HepG2 (cell line): ENCODE data around the gene ZNF616. TPM values are rescaled to one million over a fixed set of nuclear protein-coding genes. Genes with fewer than 3 reads are reported as not detected.
A peak's percentile ranks its signal among the peaks of the same experiment; 100 is the strongest.

Experiments used
- KLF15 ChIP-seq: sonication (generic); formaldehyde crosslinking; IDR thresholded peaks from 2 replicates; pipeline ENCODE4 v1.8.1; 2023; ENCODE audit warnings: borderline replicate concordance, mild to moderate bottlenecking, inconsistent platforms, missing genetic modification reagents, mixed read lengths
- MLLT10 ChIP-seq: sonication (generic); formaldehyde crosslinking; IDR thresholded peaks from 2 replicates; pipeline ENCODE4 v1.4.0; 2020; ENCODE audit warnings: missing genetic modification reagents
- NFE2 ChIP-seq: sonication (generic); formaldehyde crosslinking; IDR thresholded peaks from 2 replicates; pipeline ENCODE4 v1.4.0; 2020; ENCODE audit warnings: missing genetic modification reagents
- POGZ ChIP-seq: sonication (generic); formaldehyde crosslinking; IDR thresholded peaks from 2 replicates; pipeline ENCODE4 v1.4.0; 2020; ENCODE audit warnings: mild to moderate bottlenecking, missing genetic modification reagents
- RFX5 ChIP-seq: IDR thresholded peaks from 2 replicates; pipeline ENCODE4 v1.6.1; 2011; ENCODE audit warnings: low read depth, low read length, improper control_type of control experiment
- RFXANK ChIP-seq: IDR thresholded peaks from 2 replicates; pipeline ENCODE4 v1.6.1; 2016
- SATB2 ChIP-seq: sonication (generic); formaldehyde crosslinking; IDR thresholded peaks from 2 replicates; pipeline ENCODE4 v1.5.0; 2020; ENCODE audit warnings: missing genetic modification reagents
- SRY ChIP-seq: sonication (generic); formaldehyde crosslinking; IDR thresholded peaks from 2 replicates; pipeline ENCODE4 v1.8.0; 2022; ENCODE audit warnings: mild to moderate bottlenecking, missing genetic modification reagents
- THYN1 ChIP-seq: sonication (generic); formaldehyde crosslinking; IDR thresholded peaks from 2 replicates; pipeline ENCODE4 v1.8.1; 2023; ENCODE audit warnings: low read depth, mild to moderate bottlenecking, moderate library complexity, missing genetic modification reagents, borderline replicate concordance
- ZBTB7A ChIP-seq: sonication (generic); formaldehyde crosslinking; IDR thresholded peaks from 2 replicates; pipeline ENCODE4 v1.8.0; 2022; ENCODE audit warnings: mild to moderate bottlenecking, missing genetic modification reagents
- ZFP41 ChIP-seq: sonication (generic); formaldehyde crosslinking; IDR thresholded peaks from 2 replicates; pipeline ENCODE4 v1.4.0; 2020; ENCODE audit warnings: mild to moderate bottlenecking, missing genetic modification reagents, borderline replicate concordance
- ZFX ChIP-seq: sonication (generic); formaldehyde crosslinking; IDR thresholded peaks from 2 replicates; pipeline ENCODE4 v1.4.0; 2020; ENCODE audit warnings: mild to moderate bottlenecking, low read depth, missing genetic modification reagents, moderate library complexity
- ZMYM3 ChIP-seq: sonication (generic); formaldehyde crosslinking; IDR thresholded peaks from 2 replicates; pipeline ENCODE4 v1.5.1; 2020; ENCODE audit warnings: mild to moderate bottlenecking, missing genetic modification reagents
- ZNF205 ChIP-seq: IDR thresholded peaks from 2 replicates; pipeline ENCODE4 v1.6.1; 2018; ENCODE audit warnings: missing biosample characterization, missing genetic modification reagents
- ZNF33B ChIP-seq: sonication (generic); formaldehyde crosslinking; IDR thresholded peaks from 2 replicates; pipeline ENCODE4 v1.5.1; 2020; ENCODE audit warnings: mild to moderate bottlenecking, missing genetic modification reagents
- ZNF839 ChIP-seq: sonication (generic); formaldehyde crosslinking; IDR thresholded peaks from 2 replicates; pipeline ENCODE4 v1.4.0; 2020; ENCODE audit warnings: missing genetic modification reagents, mild to moderate bottlenecking, borderline replicate concordance
- polyA plus RNA-seq, 8 experiments: library from polyadenylated mRNA; depleted of rRNA in 3 of 8; stranded (reverse) in 7 of 8; unstranded in 1 of 8; fragments of >200 nt; fragmentation: Illumina TruSeq in 4 of 8; extraction: Trizol in 4 of 8; gene quantifications; 2 replicates each; pipeline versions ENCODE4 v1.2.1 to v1.2.3, GENCODE V29; 2011 to 2016; ENCODE audit warnings: low read depth in 4 of 8, missing spikeins in 1 of 8, mixed read lengths in 1 of 8; ENCODE audit not compliant: insufficient read depth in 1 of 8
- total RNA-seq, 5 experiments: library from RNA; depleted of rRNA; stranded (reverse); fragments of >200 nt; fragmentation: Illumina TruSeq; extraction: Trizol; gene quantifications; 2 replicates each; pipeline ENCODE4 v1.2.3, GENCODE V29; 2016; ENCODE audit warnings: low read depth in 1 of 5
- TF ChIP-seq, protein P1 (sequence below): sonication (generic); formaldehyde crosslinking; IDR thresholded peaks from 2 replicates; pipeline ENCODE4 v1.8.1; 2023; ENCODE audit warnings: mild to moderate bottlenecking, missing genetic modification reagents
- TF ChIP-seq, protein P2 (sequence below): sonication (generic); formaldehyde crosslinking; IDR thresholded peaks from 2 replicates; pipeline ENCODE4 v1.8.0; 2022; ENCODE audit warnings: missing genetic modification reagents, mild to moderate bottlenecking, borderline replicate concordance
- TF ChIP-seq, protein P3 (sequence below): sonication (generic); formaldehyde crosslinking; IDR thresholded peaks from 2 replicates; pipeline ENCODE4 v1.4.0; 2020; ENCODE audit warnings: low read depth, mild to moderate bottlenecking, missing genetic modification reagents
- TF ChIP-seq, protein P4 (sequence below): IDR thresholded peaks from 2 replicates; pipeline ENCODE4 v1.6.1; 2016; ENCODE audit warnings: missing biosample characterization, missing genetic modification reagents, low read depth
- TF ChIP-seq, protein P5 (sequence below): sonication (generic); formaldehyde crosslinking; IDR thresholded peaks from 2 replicates; pipeline ENCODE4 v1.8.0; 2022; ENCODE audit warnings: low read depth, missing genetic modification reagents
- TF ChIP-seq, protein P6 (sequence below): IDR thresholded peaks from 2 replicates; pipeline ENCODE4 v1.6.1; 2016; ENCODE audit warnings: missing genetic modification reagents, missing compliant biosample characterization

ZNF616 gene
- total and polyA plus RNA-seq, 2 of the 13 experiments (the other 11 are each of a cell fraction or from before 2014, with no cell fraction given), result 2.2 to 10.4 TPM

DNA sequence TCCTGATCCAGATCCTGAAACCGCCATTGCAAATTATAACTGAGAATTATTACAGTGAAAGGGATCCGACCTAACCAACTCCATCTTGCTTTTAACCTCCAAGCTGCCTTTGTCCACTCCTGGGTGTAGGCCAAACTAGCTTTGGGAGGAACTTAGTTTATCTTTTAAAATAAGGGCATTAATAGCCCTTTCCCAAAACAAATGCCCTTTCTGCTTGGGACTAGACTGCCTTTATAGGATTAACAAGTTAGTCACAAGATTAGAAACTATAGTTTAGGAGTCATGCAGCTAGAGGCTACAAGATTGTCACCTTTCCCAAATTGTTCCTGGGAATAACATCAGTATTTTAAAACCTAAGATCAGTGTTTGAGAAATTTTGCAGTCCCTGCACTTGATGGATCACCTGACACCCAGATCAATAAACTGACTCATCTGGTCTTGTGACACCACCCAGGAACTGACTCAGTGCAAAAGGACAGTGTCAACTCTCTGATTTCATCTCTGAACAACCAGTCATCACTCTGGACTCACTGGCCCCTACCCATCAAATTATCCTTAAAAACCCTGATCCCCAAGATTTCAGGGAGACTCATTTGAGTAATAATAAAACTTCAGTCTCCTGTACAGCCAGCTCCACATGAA, 40.1 kb downstream of the ZNF616 start (continued):
- TF ChIP-seq, protein P1, sequence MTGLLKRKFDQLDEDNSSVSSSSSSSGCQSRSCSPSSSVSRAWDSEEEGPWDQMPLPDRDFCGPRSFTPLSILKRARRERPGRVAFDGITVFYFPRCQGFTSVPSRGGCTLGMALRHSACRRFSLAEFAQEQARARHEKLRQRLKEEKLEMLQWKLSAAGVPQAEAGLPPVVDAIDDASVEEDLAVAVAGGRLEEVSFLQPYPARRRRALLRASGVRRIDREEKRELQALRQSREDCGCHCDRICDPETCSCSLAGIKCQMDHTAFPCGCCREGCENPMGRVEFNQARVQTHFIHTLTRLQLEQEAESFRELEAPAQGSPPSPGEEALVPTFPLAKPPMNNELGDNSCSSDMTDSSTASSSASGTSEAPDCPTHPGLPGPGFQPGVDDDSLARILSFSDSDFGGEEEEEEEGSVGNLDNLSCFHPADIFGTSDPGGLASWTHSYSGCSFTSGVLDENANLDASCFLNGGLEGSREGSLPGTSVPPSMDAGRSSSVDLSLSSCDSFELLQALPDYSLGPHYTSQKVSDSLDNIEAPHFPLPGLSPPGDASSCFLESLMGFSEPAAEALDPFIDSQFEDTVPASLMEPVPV (CRISPR knock-in tag), result no peak
- TF ChIP-seq KLF15 (CRISPR knock-in tag), result no peak
- no peak for TF ChIP-seq SATB2
- no peak for TF ChIP-seq SRY (CRISPR knock-in tag)
- TF ChIP-seq THYN1 (CRISPR knock-in tag), result no peak
- TF ChIP-seq, protein P2, sequence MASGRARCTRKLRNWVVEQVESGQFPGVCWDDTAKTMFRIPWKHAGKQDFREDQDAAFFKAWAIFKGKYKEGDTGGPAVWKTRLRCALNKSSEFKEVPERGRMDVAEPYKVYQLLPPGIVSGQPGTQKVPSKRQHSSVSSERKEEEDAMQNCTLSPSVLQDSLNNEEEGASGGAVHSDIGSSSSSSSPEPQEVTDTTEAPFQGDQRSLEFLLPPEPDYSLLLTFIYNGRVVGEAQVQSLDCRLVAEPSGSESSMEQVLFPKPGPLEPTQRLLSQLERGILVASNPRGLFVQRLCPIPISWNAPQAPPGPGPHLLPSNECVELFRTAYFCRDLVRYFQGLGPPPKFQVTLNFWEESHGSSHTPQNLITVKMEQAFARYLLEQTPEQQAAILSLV (CRISPR knock-in tag), result no peak
- no peak for TF ChIP-seq ZFP41 (CRISPR knock-in tag)
- no peak for TF ChIP-seq NFE2
- TF ChIP-seq ZNF205 (CRISPR knock-in tag), result no peak
- no peak for TF ChIP-seq ZMYM3
- TF ChIP-seq RFXANK (CRISPR knock-in tag), result no peak
- peak; percentile 42; the same call in 1 of the 2 replicates for TF ChIP-seq POGZ (CRISPR knock-in tag)
- TF ChIP-seq ZNF839, result no peak
- TF ChIP-seq, protein P3, sequence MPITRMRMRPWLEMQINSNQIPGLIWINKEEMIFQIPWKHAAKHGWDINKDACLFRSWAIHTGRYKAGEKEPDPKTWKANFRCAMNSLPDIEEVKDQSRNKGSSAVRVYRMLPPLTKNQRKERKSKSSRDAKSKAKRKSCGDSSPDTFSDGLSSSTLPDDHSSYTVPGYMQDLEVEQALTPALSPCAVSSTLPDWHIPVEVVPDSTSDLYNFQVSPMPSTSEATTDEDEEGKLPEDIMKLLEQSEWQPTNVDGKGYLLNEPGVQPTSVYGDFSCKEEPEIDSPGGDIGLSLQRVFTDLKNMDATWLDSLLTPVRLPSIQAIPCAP (CRISPR knock-in tag), result no peak
- TF ChIP-seq, protein P4, sequence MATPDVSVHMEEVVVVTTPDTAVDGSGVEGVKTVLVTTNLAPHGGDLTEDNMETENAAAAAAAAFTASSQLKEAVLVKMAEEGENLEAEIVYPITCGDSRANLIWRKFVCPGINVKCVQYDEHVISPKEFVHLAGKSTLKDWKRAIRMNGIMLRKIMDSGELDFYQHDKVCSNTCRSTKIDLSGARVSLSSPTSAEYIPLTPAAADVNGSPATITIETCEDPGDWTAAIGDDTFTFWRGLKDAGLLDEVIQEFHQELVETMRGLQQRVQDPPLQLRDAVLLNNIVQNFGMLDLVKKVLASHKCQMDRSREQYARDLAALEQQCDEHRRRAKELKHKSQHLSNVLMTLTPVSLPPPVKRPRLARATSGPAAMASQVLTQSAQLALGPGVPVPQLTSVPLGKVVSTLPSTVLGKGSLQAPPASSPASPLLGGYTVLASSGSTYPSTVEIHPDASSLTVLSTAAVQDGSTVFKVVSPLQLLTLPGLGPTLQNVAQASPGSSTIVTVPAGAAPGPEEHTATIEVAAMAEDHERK (CRISPR knock-in tag), result no peak
- TF ChIP-seq, protein P5, sequence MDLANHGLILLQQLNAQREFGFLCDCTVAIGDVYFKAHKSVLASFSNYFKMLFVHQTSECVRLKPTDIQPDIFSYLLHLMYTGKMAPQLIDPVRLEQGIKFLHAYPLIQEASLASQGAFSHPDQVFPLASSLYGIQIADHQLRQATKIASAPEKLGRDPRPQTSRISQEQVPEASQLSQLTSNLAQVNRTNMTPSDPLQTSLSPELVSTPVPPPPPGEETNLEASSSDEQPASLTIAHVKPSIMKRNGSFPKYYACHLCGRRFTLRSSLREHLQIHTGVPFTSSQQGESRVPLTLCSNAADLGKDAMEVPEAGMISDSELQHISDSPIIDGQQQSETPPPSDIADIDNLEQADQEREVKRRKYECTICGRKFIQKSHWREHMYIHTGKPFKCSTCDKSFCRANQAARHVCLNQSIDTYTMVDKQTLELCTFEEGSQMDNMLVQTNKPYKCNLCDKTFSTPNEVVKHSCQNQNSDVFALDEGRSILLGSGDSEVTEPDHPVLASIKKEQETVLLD, result no peak
- TF ChIP-seq, protein P6, sequence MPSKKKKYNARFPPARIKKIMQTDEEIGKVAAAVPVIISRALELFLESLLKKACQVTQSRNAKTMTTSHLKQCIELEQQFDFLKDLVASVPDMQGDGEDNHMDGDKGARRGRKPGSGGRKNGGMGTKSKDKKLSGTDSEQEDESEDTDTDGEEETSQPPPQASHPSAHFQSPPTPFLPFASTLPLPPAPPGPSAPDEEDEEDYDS, result no peak
- no peak for TF ChIP-seq ZFX (CRISPR knock-in tag)
- no peak for TF ChIP-seq MLLT10 (CRISPR knock-in tag)
- TF ChIP-seq ZBTB7A, result no peak
- TF ChIP-seq ZNF33B, result no peak
- TF ChIP-seq RFX5, result no peak
